Measurements from ENCODE around the gene PTPRD. TPM values are rescaled to one million over a fixed set of nuclear protein-coding genes. Genes with fewer than 3 reads are reported as not detected.

PTPRD gene
- total and polyA plus RNA-seq, 2 experiments from 2014 or later, result 11.5 to 58.0 TPM

GRCh38 chr9:10252174-10252573, 360.6 kb downstream of the PTPRD start:
- Histone ChIP-seq H3K4me3 (no peak overlapping the region), H3K27ac (ENCODE audit: low read depth) (no peak overlapping the region), H3K79me2 (replicated peaks; ENCODE audit: insufficient read depth) (no peaks in the 10 kb centered on the region), H2AFZ (no peak overlapping the region), H3F3A (replicated peaks; ENCODE audit: low read depth) (no peaks in the 10 kb centered on the region), H4K20me1 (replicated peaks; ENCODE audit: insufficient read depth) (no peaks in the 10 kb centered on the region), H3K9me2 (ENCODE audit: insufficient read depth) (no peaks in the 10 kb centered on the region), H3K27me3 (ENCODE audit: insufficient read depth) (no peaks in the 10 kb centered on the region), H3K4me1 (ENCODE audit: insufficient read depth) (no peaks in the 10 kb centered on the region), H3K36me3 (ENCODE audit: insufficient read depth) (no peaks in the 10 kb centered on the region), H3K4me2 (no peak overlapping the region)
- ATAC-seq (no peak), DNase-seq (ENCODE audit: low spot score) (no peak)
- no peaks in the 10 kb centered on the region for H3K27me3 Mint-ChIP-seq (ENCODE audit: insufficient read depth, low read depth, poor library complexity)
- TF ChIP-seq, protein P1, sequence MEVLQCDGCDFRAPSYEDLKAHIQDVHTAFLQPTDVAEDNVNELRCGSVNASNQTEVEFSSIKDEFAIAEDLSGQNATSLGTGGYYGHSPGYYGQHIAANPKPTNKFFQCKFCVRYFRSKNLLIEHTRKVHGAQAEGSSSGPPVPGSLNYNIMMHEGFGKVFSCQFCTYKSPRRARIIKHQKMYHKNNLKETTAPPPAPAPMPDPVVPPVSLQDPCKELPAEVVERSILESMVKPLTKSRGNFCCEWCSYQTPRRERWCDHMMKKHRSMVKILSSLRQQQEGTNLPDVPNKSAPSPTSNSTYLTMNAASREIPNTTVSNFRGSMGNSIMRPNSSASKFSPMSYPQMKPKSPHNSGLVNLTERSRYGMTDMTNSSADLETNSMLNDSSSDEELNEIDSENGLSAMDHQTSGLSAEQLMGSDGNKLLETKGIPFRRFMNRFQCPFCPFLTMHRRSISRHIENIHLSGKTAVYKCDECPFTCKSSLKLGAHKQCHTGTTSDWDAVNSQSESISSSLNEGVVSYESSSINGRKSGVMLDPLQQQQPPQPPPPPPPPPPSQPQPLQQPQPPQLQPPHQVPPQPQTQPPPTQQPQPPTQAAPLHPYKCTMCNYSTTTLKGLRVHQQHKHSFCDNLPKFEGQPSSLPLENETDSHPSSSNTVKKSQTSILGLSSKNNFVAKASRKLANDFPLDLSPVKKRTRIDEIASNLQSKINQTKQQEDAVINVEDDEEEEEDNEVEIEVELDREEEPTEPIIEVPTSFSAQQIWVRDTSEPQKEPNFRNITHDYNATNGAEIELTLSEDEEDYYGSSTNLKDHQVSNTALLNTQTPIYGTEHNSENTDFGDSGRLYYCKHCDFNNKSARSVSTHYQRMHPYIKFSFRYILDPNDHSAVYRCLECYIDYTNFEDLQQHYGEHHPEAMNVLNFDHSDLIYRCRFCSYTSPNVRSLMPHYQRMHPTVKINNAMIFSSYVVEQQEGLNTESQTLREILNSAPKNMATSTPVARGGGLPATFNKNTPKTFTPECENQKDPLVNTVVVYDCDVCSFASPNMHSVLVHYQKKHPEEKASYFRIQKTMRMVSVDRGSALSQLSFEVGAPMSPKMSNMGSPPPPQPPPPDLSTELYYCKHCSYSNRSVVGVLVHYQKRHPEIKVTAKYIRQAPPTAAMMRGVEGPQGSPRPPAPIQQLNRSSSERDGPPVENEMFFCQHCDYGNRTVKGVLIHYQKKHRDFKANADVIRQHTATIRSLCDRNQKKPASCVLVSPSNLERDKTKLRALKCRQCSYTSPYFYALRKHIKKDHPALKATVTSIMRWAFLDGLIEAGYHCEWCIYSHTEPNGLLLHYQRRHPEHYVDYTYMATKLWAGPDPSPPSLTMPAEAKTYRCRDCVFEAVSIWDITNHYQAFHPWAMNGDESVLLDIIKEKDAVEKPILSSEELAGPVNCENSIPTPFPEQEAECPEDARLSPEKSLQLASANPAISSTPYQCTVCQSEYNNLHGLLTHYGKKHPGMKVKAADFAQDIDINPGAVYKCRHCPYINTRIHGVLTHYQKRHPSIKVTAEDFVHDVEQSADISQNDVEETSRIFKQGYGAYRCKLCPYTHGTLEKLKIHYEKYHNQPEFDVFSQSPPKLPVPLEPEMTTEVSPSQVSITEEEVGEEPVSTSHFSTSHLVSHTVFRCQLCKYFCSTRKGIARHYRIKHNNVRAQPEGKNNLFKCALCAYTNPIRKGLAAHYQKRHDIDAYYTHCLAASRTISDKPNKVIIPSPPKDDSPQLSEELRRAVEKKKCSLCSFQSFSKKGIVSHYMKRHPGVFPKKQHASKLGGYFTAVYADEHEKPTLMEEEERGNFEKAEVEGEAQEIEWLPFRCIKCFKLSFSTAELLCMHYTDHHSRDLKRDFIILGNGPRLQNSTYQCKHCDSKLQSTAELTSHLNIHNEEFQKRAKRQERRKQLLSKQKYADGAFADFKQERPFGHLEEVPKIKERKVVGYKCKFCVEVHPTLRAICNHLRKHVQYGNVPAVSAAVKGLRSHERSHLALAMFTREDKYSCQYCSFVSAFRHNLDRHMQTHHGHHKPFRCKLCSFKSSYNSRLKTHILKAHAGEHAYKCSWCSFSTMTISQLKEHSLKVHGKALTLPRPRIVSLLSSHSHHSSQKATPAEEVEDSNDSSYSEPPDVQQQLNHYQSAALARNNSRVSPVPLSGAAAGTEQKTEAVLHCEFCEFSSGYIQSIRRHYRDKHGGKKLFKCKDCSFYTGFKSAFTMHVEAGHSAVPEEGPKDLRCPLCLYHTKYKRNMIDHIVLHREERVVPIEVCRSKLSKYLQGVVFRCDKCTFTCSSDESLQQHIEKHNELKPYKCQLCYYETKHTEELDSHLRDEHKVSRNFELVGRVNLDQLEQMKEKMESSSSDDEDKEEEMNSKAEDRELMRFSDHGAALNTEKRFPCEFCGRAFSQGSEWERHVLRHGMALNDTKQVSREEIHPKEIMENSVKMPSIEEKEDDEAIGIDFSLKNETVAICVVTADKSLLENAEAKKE (CRISPR knock-in tag; IDR thresholded peaks at IDR 0.05), result no peak
- no peak for TF ChIP-seq EZH2phosphoT487 (IDR thresholded peaks at IDR 0.05; ENCODE audit: unreplicated experiment)
- no peak for TF ChIP-seq STAT1 (IDR thresholded peaks at IDR 0.05; ENCODE audit: unreplicated experiment)
- TF ChIP-seq REST (IDR thresholded peaks at IDR 0.05; ENCODE audit: unreplicated experiment), result no peak
- no peak for TF ChIP-seq JUNB (IDR thresholded peaks at IDR 0.05; ENCODE audit: unreplicated experiment)
- no peak for TF ChIP-seq CREB1 (CRISPR knock-in tag; IDR thresholded peaks at IDR 0.05; ENCODE audit: low read depth)
- no peak for TF ChIP-seq ZNF114 (CRISPR knock-in tag; IDR thresholded peaks at IDR 0.05)
- no peak for TF ChIP-seq ZNF331 (CRISPR knock-in tag; IDR thresholded peaks at IDR 0.05; ENCODE audit: low read depth)
- TF ChIP-seq, protein P2, sequence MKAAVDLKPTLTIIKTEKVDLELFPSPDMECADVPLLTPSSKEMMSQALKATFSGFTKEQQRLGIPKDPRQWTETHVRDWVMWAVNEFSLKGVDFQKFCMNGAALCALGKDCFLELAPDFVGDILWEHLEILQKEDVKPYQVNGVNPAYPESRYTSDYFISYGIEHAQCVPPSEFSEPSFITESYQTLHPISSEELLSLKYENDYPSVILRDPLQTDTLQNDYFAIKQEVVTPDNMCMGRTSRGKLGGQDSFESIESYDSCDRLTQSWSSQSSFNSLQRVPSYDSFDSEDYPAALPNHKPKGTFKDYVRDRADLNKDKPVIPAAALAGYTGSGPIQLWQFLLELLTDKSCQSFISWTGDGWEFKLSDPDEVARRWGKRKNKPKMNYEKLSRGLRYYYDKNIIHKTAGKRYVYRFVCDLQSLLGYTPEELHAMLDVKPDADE (IDR thresholded peaks at IDR 0.05), result no peak
- TF ChIP-seq EZH2 (IDR thresholded peaks at IDR 0.05; ENCODE audit: low read depth, unreplicated experiment), result no peak
- TF ChIP-seq NANOG (IDR thresholded peaks at IDR 0.05; ENCODE audit: borderline replicate concordance), result no peak
- TF ChIP-seq POLR2AphosphoS5 (IDR thresholded peaks at IDR 0.05; ENCODE audit: low read depth), result no peak
- TF ChIP-seq CTCF (conservative IDR thresholded peaks at IDR 0.05; ENCODE audit: low read depth in 2 of 2), result no peak
- H3K4me3 Mint-ChIP-seq, result no peak overlapping the region
- no peaks in the 10 kb centered on the region for H3K4me1 Mint-ChIP-seq
- H3K9me3 Mint-ChIP-seq, result peaks cover 3% of the 10 kb centered on the region; the same call in 1 of the 3 replicates
- no peak overlapping the region for H3K27ac Mint-ChIP-seq
- no peaks in the 10 kb centered on the region for H3K36me3 Mint-ChIP-seq (ENCODE audit: low read depth)
